ENCODE measurements around the gene SMYD3. TPM values are rescaled to one million over a fixed set of nuclear protein-coding genes. Genes with fewer than 3 reads are reported as not detected.

Gene SMYD3
- total and polyA plus RNA-seq, 2 of the 4 experiments (the other 2 are of a cell fraction) = 26.5 to 37.6 TPM

DNA sequence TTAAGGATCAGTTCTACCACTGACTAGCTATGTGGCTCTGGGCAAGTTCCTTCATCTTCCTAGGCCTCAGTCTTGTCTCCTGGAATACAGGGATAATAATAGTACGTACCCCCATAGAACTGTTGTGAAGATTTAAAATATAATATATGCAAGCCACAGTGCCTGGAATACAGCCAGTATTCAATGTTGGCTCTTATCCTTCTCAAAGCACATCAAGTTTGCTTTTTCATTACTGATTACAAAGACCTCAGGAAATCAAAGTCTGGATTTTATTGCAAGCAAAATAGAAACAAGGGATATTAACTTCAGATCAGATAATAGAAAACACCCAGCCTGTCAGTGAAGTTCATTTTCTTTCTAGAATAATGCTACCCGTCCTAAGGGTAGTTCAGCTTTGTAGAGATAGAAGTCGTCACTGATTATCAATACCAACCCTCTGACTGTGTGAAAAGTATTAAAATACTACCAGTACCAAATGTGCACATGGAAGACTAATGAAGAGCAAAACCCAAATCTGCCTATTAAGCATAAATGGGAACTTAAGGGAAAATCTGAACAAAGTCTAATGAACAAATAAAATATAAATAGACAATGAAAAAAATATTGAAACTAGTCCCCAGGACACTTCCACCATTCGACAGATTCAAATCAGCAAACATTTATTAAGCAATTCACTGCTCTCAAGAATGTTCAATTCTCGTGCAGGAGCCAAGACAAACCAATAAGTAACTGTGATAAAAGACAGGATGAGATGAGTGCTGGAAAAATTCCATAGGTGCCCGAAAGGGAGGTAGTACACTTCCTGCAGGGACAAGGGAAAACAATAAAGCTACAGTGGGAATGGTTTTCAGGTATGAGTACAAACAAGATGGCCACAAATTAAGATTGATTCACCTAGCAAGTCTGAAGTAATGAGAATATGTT, 206.2 kb downstream of the SMYD3 start:
- Histone ChIP-seq H3K79me1 (ENCODE audit: low read depth in 1 of 2, low read length in 2 of 2) (peaks cover 3% of the 10 kb centered on the region in 2 experiments; a peak in 1 of 4 replicates), H3K27ac (ENCODE audit: insufficient read depth, low read length) (no peak overlapping the region), H4K20me1 (ENCODE audit: insufficient read depth, low read length) (no peaks in the 10 kb centered on the region), H2BK20ac (ENCODE audit: low read depth, low read length) (no peak overlapping the region), H3K4ac (ENCODE audit: low read depth, low read length) (no peak overlapping the region), H3K27me3 (ENCODE audit: control insufficient read depth, insufficient read depth, low read length) (no peaks in the 10 kb centered on the region), H3K56ac (ENCODE audit: extremely low read depth, insufficient read depth, low read length) (no peak overlapping the region), H3K4me1 (ENCODE audit: control insufficient read depth, insufficient read depth, low read length) (peaks cover 10% of the 10 kb centered on the region), H3K9me3 (ENCODE audit: control insufficient read depth, insufficient read depth, low read length) (no peaks in the 10 kb centered on the region), H2AK5ac (ENCODE audit: low read depth, low read length) (no peak overlapping the region), H2AFZ (replicated peaks; ENCODE audit: low read length, poor library complexity) (no peak overlapping the region), H3K9me1 (ENCODE audit: insufficient read depth, low read length) (no peaks in the 10 kb centered on the region; the same call in 1 of the 2 replicates), H2AK9ac (replicated peaks; ENCODE audit: low read depth, low read length, poor library complexity) (no peak overlapping the region), H3K4me3 (ENCODE audit: insufficient read depth, low read depth, low read length) (no peak overlapping the region), H4K8ac (ENCODE audit: low read depth in 2 of 2, low read length in 2 of 2) (no peak overlapping the region), H3K18ac (ENCODE audit: low read depth, low read length) (no peak overlapping the region), H3K36me3 (ENCODE audit: control insufficient read depth, insufficient read depth, low read length) (no peaks in the 10 kb centered on the region), H2BK120ac (ENCODE audit: low read depth, low read length) (no peak overlapping the region), H2BK15ac (ENCODE audit: low read depth, low read length) (no peak overlapping the region), H3K14ac (replicated peaks; ENCODE audit: low read depth, low read length) (no peak overlapping the region), H3K4me2 (ENCODE audit: low read depth, low read length) (no peak overlapping the region), H3K23ac (ENCODE audit: low read depth, low read length) (no peak overlapping the region), H4K91ac (ENCODE audit: insufficient read depth, low read depth, low read length) (no peak overlapping the region), H4K5ac (ENCODE audit: low read depth, low read length) (no peak overlapping the region), H3K9ac (ENCODE audit: low read depth, low read length) (no peak overlapping the region), H2BK5ac (ENCODE audit: low read depth, low read length, poor library complexity, severe bottlenecking) (no peak overlapping the region)
- no peak for ATAC-seq (ENCODE audit: low read depth)
- DNase-seq = no peak
- intact Hi-C loops (cut with micrococcal nuclease) = no loop called here
- CTCF ChIA-PET = interaction anchor here (0.6 kb wide), 1 partner anchor 24 kb away, joined by 4 read pairs; no protein-coding TSS in a partner anchor
- POLR2A ChIA-PET (ENCODE audit: unreplicated experiment) = no interaction called here
- in situ Hi-C loops (cut with MboI; ENCODE audit: low sequenced_read_pairs) = no loop called here
- WGBS, 2 experiments (ENCODE audit: extremely low coverage in 2 of 2, insufficient read length in 1 of 2) = 67% methylated on average over 1 of the region's 6 CpGs; no CpG with 5 or more reads in 1 of the 2 experiments
- TF ChIP-seq MAZ (IDR thresholded peaks at IDR 0.05; ENCODE audit: borderline replicate concordance, low read depth, low read length) = no peak
- TF ChIP-seq CEBPB (IDR thresholded peaks at IDR 0.05; ENCODE audit: low read depth, low read length) = no peak
- no peak for TF ChIP-seq NFE2L2 (IDR thresholded peaks at IDR 0.05; ENCODE audit: low read depth, low read length)
- TF ChIP-seq MAFK (IDR thresholded peaks at IDR 0.05; ENCODE audit: low read depth, low read length) = peak; percentile 80
- TF ChIP-seq, protein P1, sequence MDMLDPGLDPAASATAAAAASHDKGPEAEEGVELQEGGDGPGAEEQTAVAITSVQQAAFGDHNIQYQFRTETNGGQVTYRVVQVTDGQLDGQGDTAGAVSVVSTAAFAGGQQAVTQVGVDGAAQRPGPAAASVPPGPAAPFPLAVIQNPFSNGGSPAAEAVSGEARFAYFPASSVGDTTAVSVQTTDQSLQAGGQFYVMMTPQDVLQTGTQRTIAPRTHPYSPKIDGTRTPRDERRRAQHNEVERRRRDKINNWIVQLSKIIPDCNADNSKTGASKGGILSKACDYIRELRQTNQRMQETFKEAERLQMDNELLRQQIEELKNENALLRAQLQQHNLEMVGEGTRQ (IDR thresholded peaks at IDR 0.05; ENCODE audit: low read depth, low read length) = no peak
- BruUV-seq (replicated peaks) = no TSS peak
- dilution Hi-C loops (cut with HindIII; ENCODE audit: low sequenced_read_pairs, unreplicated experiment) = no loop called here
